Endothelial cell of umbilical vein (primary cell): ENCODE data around the gene UBE2D3.

Experiments
- CTCF ChIP-seq, 2 donors: IDR thresholded peaks; 1 replicate in 1 of 2; 2 replicates in 1 of 2; pipeline ENCODE4 v1.5.1; 2011; ENCODE audit warnings: low read length in 2 of 2, mild to moderate bottlenecking in 2 of 2, moderate library complexity in 2 of 2, control low read depth in 1 of 2, inconsistent platforms in 1 of 2, low read depth in 1 of 2; ENCODE audit not compliant: insufficient read depth in 1 of 2; ENCODE audit errors: extremely low read depth in 1 of 2
- EZH2 ChIP-seq: IDR thresholded peaks from 2 replicates; pipeline ENCODE4 v1.6.1; 2012; ENCODE audit warnings: borderline replicate concordance, low read depth, mild to moderate bottlenecking, moderate library complexity, low read length, inconsistent platforms; ENCODE audit not compliant: severe bottlenecking
- FOS ChIP-seq: IDR thresholded peaks from 2 replicates; pipeline ENCODE4 v1.6.1; 2011; ENCODE audit warnings: mild to moderate bottlenecking, low read length, moderate library complexity, borderline replicate concordance; ENCODE audit not compliant: insufficient read depth
- JUN ChIP-seq: IDR thresholded peaks from 2 replicates; pipeline ENCODE4 v1.6.1; 2011; ENCODE audit warnings: borderline replicate concordance, low read depth; ENCODE audit not compliant: insufficient read length, insufficient read depth
- MAX ChIP-seq: IDR thresholded peaks from 2 replicates; pipeline ENCODE4 v1.6.1; 2011; ENCODE audit not compliant: insufficient read depth, insufficient read length
- POLR2A ChIP-seq: IDR thresholded peaks from 2 replicates; pipeline ENCODE4 v1.6.1; 2012; ENCODE audit warnings: low read depth, mild to moderate bottlenecking, control low read depth, low read length
- POLR2AphosphoS5 ChIP-seq: IDR thresholded peaks from 2 replicates; pipeline ENCODE4 v1.6.1; 2012; ENCODE audit warnings: low read depth, mild to moderate bottlenecking, control low read depth, low read length, moderate library complexity; ENCODE audit not compliant: insufficient read depth

DNA sequence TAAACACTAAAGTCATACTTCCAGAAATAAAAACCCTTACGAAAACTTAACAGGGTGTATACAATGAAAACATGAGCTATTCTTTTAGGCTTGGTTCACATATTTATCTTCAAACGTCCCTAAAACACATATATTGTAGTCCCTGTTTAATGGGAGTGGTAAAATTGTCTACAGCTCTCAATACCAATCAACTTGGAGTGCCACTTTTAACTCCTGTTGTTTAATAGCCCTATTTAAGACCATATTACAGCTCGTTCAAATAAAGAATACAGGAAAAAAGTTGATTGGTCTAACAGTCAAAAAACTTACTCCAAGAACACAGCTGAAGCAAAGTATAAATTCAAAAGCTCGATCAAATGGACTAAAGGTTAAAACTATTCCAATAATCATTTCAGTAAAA, 3.9 kb downstream of the UBE2D3 start:
- no peak for TF ChIP-seq CTCF (IDR thresholded peaks at IDR 0.05; ENCODE audit: extremely low read depth in 1 of 2, insufficient read depth in 1 of 2, low read depth in 1 of 2, low read length in 2 of 2)
- no peak for TF ChIP-seq POLR2A
- TF ChIP-seq FOS, result no peak
- TF ChIP-seq EZH2, result no peak
- TF ChIP-seq POLR2AphosphoS5, result no peak
- TF ChIP-seq MAX, result no peak
- TF ChIP-seq JUN, result no peak
